T47D (cell line): ENCODE results near the gene VEGFA.

Experiments used
- DNase-seq, 2 experiments: peaks; one replicate each; pipeline versions ENCODE4 v3.0.0 to v3.0.0-alpha.2; 2011 to 2012; ENCODE audit warnings: low read depth in 1 of 2, low spot score in 1 of 2
- JUND ChIP-seq: IDR thresholded peaks from 2 replicates; pipeline ENCODE4 v1.6.1; 2012; ENCODE audit warnings: low read depth
- in situ Hi-C: cut with HindIII; loops from 2 replicates; pipeline ENCODE4 v1.10.0; 2016; ENCODE audit warnings: low sequenced_read_pairs, low pct_unique_long_range_greater_than_20kb

Gene VEGFA

DNA sequence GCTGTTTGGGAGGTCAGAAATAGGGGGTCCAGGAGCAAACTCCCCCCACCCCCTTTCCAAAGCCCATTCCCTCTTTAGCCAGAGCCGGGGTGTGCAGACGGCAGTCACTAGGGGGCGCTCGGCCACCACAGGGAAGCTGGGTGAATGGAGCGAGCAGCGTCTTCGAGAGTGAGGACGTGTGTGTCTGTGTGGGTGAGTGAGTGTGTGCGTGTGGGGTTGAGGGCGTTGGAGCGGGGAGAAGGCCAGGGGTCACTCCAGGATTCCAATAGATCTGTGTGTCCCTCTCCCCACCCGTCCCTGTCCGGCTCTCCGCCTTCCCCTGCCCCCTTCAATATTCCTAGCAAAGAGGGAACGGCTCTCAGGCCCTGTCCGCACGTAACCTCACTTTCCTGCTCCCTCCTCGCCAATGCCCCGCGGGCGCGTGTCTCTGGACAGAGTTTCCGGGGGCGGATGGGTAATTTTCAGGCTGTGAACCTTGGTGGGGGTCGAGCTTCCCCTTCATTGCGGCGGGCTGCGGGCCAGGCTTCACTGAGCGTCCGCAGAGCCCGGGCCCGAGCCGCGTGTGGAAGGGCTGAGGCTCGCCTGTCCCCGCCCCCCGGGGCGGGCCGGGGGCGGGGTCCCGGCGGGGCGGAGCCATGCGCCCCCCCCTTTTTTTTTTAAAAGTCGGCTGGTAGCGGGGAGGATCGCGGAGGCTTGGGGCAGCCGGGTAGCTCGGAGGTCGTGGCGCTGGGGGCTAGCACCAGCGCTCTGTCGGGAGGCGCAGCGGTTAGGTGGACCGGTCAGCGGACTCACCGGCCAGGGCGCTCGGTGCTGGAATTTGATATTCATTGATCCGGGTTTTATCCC is at the start of gene VEGFA:
Gene VEGFA (plus strand): TSS at position 686 of the 846 bp plus-strand sequence.
- peak; percentile 86 to 90 for DNase-seq
- in situ Hi-C loops, result no loop called here
- no peak for TF ChIP-seq JUND

- no peak for DNase-seq
- no peak for TF ChIP-seq JUND
- in situ Hi-C loops, result no loop called here
Observed at GRCh38 chr6:43720999-43721398, 49.0 kb upstream of the VEGFA start.

GRCh38 chr6:43722920-43723545 is 47.0 kb upstream of the VEGFA start:
- no peak for TF ChIP-seq JUND
- DNase-seq, result no peak
- in situ Hi-C loops, result no loop called here

DNA sequence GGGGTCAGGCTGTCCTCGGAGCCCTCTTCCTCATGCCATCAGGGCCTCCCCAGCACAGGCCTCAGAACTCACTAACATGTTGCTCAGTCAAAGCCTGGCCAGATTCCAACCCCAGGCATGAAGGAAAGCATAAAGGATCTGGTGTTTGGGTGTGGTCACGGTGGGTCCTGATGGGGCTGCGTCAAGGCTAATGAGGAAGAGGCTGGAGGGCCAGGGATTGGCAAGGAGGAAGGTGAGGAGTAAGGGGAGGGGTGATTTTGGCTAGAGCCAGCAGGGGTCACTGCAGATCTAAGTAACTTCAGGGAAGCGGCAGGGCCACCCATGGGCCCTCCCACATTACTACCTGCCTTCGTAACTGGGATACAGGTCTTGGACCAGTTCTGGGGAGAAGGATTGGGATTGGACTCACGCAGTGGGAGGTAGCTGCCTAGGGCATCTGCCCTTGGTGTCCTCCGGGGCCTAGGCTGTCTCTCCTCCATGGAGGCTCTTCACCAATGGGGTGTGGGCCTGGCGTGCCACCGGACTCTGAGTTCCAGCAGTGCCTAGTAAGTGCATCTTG is 46.2 kb upstream of the VEGFA start:
- TF ChIP-seq JUND, result no peak
- in situ Hi-C loops, result no loop called here
- DNase-seq, result peak; percentile 41 to 87

- no peak for DNase-seq
- no peak for TF ChIP-seq JUND
- in situ Hi-C loops, result no loop called here
Observed at GRCh38 chr6:43724354-43724753, 45.7 kb upstream of the VEGFA start.

DNA sequence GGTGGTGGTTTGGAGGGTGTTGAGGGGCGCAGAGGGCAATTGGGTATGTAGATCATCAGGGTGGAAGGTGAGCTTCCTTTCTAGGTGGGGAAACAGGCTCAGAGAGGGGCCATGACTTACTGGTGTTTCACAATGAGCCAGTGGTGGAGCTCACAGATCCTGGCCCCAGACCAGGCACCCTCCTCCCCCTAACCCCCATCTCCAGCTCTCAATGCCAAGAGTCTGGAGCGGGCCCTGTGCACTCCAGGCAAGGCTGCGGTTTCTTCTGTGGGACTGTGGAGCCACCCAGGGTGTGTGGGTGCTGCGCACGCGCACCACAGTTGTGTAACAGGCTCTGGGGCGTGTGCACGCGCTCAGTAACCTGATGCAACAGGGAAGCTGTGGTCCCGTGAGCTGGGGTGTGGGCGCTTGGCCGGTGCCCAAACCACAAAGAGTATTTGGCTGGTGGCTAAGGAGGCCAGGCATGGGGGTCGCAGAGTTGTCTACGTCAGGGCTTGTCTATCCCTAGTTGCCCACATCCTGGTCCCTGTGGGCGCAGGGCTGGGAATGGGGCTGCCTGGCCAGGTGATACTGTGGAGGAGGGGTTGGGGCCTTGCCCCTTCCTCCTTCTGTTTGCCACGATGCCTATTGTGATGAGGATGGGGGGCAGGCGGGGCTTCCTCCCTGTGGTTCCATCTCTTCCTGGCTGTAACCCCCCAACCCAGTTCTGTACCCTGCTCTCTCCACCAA is 44.9 kb upstream of the VEGFA start:
- no peak for TF ChIP-seq JUND
- DNase-seq, result peak; percentile 52 to 87
- in situ Hi-C loops, result no loop called here

DNA sequence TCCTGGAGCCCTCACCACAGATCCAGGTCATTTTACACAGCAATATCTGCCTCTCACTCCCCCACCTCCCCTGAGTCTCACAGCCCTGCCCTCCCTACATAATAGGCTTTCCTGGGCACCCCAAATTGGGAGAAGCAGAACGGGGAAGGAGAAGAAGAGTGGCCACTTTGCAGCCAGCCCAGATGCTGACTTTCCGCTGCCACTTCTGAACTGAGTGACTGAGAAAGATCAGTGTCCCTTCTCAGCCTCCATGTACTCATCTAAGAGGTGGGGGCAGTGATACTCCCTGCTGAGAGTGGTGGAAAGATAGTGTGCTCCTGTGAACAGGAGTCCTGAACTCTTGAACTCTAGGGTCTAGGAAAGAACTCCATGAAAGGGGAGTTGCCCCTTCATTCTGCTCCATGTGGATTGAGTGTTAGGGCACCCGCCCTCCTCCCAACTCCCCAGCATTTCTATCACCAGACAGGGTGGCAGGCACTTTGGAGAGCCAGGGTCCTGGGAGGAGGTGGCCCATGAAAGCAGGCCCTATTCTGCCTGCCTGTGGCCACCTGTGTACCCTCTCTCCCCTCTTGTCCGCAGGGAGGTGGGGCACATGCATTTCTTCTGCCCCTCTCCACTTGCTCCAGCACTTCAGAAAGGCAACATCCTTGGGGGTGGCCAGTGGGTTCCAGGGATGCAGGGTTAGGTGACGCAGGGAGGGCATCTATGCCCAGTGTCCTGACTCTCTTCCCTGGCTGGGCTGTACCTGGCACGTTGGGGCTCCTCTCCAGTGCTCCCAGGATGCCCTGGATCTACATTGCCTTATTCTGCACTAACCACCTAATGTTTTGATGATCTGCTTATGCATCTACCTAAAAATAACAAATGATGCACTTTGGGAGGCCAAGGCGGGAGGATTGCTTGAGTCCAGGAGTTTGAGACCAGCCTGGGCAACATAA is 44.1 kb upstream of the VEGFA start:
- no peak for TF ChIP-seq JUND
- DNase-seq, result no peak
- in situ Hi-C loops, result no loop called here

- no peak for DNase-seq
- TF ChIP-seq JUND, result no peak
- in situ Hi-C loops, result no loop called here
Observed at GRCh38 chr6:43727634-43728033, 42.4 kb upstream of the VEGFA start.

GRCh38 chr6:43728586-43728985 is 41.4 kb upstream of the VEGFA start:
- no peak for TF ChIP-seq JUND
- in situ Hi-C loops, result no loop called here
- no peak for DNase-seq

DNA sequence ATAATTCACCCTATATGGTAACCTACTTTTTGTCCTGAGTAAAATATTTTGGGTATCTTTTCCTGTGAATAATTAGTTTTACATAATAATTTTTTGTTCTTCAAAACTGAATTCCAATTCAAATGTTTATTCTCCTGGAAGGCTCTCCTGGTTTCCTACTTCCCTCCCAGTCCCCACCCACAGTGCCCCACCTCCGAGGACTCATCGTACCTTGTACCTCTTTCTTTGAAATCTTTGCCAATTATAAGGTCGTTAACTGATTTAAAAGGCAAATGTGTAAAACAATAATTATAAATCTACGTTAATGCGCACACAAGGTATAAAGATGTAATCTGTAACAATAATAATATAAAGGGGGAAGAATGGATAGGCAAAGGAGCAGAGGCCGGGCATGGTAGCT is 40.5 kb upstream of the VEGFA start:
- TF ChIP-seq JUND, result no peak
- in situ Hi-C loops, result no loop called here
- DNase-seq, result no peak

DNA sequence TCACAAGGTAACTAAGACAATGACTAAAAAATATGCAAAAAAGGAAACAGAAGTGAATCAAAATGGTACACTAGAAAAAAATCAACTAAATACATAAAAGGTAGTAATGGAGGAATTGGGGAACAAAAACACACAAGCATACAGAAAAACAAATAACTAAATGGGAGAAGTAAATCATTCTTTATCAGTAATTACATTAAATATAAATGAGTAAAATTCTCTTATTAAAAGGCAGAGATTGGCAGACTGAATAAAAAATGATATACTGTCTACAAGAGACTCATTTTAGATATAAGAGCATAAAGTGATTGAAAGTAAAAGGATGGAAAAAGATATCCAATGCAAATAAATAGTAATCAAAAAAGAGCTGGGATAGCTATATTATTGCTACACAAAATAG is 39.4 kb upstream of the VEGFA start:
- DNase-seq, result no peak
- in situ Hi-C loops, result no loop called here
- no peak for TF ChIP-seq JUND
